Ovary (tissue), 9 donors: ENCODE data around the gene PTPRO. TPM values are rescaled to one million over a fixed set of nuclear protein-coding genes. Genes with fewer than 3 reads are reported as not detected.

Source experiments
- DNase-seq, 5 donors: peaks; one replicate each; pipeline ENCODE4 v3.0.0-alpha.2; 2019 to 2020
- H3K27ac ChIP-seq, 2 donors: fragments of 200-600 bp; one replicate each; pipeline versions ENCODE4 v1.5.1 to v1.8.0; 2019 to 2022
- H3K27me3 ChIP-seq: fragments of 200-600 bp; one replicate; pipeline ENCODE4 v1.8.0; 2022
- H3K36me3 ChIP-seq: fragments of 200-600 bp; sonication (generic); one replicate; pipeline ENCODE4 v1.5.1; 2019
- H3K4me1 ChIP-seq: one replicate; pipeline ENCODE4 v1.8.1; 2013; ENCODE audit warnings: mild to moderate bottlenecking, moderate library complexity; ENCODE audit not compliant: insufficient read depth
- H3K4me3 ChIP-seq: fragments of 200-600 bp; sonication (generic); one replicate; pipeline ENCODE4 v1.5.1; 2017
- H3K9me3 ChIP-seq, 2 donors: fragments of 200-600 bp in 1 of 2; sonication (generic) in 1 of 2; one replicate each; pipeline versions ENCODE4 v1.5.1 to v1.8.1; 2013 to 2019; ENCODE audit warnings: mild to moderate bottlenecking in 1 of 2, moderate library complexity in 1 of 2
- CTCF ChIP-seq, 3 donors: fragments of 450-650 bp in 2 of 3; fragments of 200-600 bp in 1 of 3; IDR thresholded peaks; one replicate each; pipeline versions ENCODE4 v1.5.1 to v1.8.0; 2016 to 2022; ENCODE audit warnings: antibody characterized with exemption in 3 of 3, mild to moderate bottlenecking in 1 of 3
- EP300 ChIP-seq: sonication (generic); formaldehyde crosslinking; IDR thresholded peaks from one replicate; pipeline ENCODE4 v1.6.1; 2017; ENCODE audit warnings: antibody characterized with exemption
- POLR2A ChIP-seq: fragments of 450-650 bp; IDR thresholded peaks from one replicate; pipeline ENCODE4 v1.6.1; 2017; ENCODE audit warnings: antibody characterized with exemption, mild to moderate bottlenecking, moderate library complexity
- WGBS, 3 donors: extraction: QIAGEN DNeasy Blood & Tissue Kit in 1 of 3; methylation state at CpG; one replicate each; pipeline versions ENCODE4 v1.1.5 to v1.1.7; 2013 to 2017; 5-methylcytosine and 5-hydroxymethylcytosine counted together
- intact Hi-C, 4 donors: fragments of 100-400 bp; cut with DNase I; formaldehyde crosslinking; loops; one replicate each; pipeline versions ENCODE4 v1.11.0 to v1.15.1; 2022 to 2023
- polyA plus RNA-seq, 2 donors: library from polyadenylated mRNA; stranded (reverse); fragments of 200-250 nt in 1 of 2; fragments of 350-450 nt in 1 of 2; fragmentation: Illumina TruSeq in 1 of 2; extraction: RNeasy Lipid Tissue Mini Kit (QIAGEN cat#74804) in 1 of 2; gene quantifications; one replicate each; pipeline ENCODE4 v1.2.3, GENCODE V29; 2013 to 2014
- total RNA-seq, 7 donors: library from RNA; depleted of rRNA in 2 of 7; stranded (reverse); fragments of >200 nt in 2 of 7; fragmentation: NEBNext Ultra II Directional in 3 of 7; extraction: Animal tissue kit (Norgen Biotek cat#: 25700) in 3 of 7; gene quantifications; one replicate each; pipeline versions ENCODE4 v1.1.0 to v1.2.4, GENCODE V29; 2016 to 2023
- donor health status: DM: no; HTN: no; CAD: no; lungs with moderate emphysema.
- donor health status: DM: no; HTN: no; CAD: no.
- donor health status: Bipolar disorder and iron deficiency.
- donor health status: DM: yes; HTN: yes; CAD: no.
- donor health status: DM: no; HTN: no; CAD: no.
- donor health status: DM: yes; HTN: yes; CAD: no.

The PTPRO gene
- total and polyA plus RNA-seq, 9 donors: 0.30 to 3.7 (median 0.83) TPM

- no peak overlapping the region for H3K4me3 ChIP-seq
- intact Hi-C loops: no loop called here
- H3K9me3 ChIP-seq: no peaks in the 10 kb centered on the region
- H3K27me3 ChIP-seq: no peaks in the 10 kb centered on the region
- no peak for DNase-seq
- 91 to 93% (median 92%) methylated on average over 4 of the region's 4 CpGs for WGBS, 3 donors
- TF ChIP-seq CTCF (IDR thresholded peaks at IDR 0.05): no peak
- no peak for TF ChIP-seq POLR2A
- TF ChIP-seq EP300: no peak
- no peak overlapping the region for H3K27ac ChIP-seq
- H3K36me3 ChIP-seq: no peaks in the 10 kb centered on the region
- H3K4me1 ChIP-seq: no peaks in the 10 kb centered on the region
These were observed 22.3 kb downstream of the PTPRO start for GRCh38 chr12:15344561-15344960.

- intact Hi-C loops: no loop called here
- H3K27ac ChIP-seq: no peak overlapping the region
- no peak for DNase-seq
- 60 to 75% (median 61%) methylated on average over 3 of the region's 3 CpGs for WGBS, 3 donors
- H3K27me3 ChIP-seq: no peaks in the 10 kb centered on the region
- no peaks in the 10 kb centered on the region for H3K9me3 ChIP-seq
- TF ChIP-seq POLR2A (no peak), EP300 (no peak), CTCF (IDR thresholded peaks at IDR 0.05) (no peak)
- no peaks in the 10 kb centered on the region for H3K36me3 ChIP-seq
- H3K4me3 ChIP-seq: no peak overlapping the region
- H3K4me1 ChIP-seq: peaks cover 3% of the 10 kb centered on the region
These were observed 24.2 kb downstream of the PTPRO start for GRCh38 chr12:15346488-15346887.

- Histone ChIP-seq H3K9me3 (no peaks in the 10 kb centered on the region), H3K27me3 (no peaks in the 10 kb centered on the region), H3K4me3 (no peak overlapping the region), H3K27ac (no peak overlapping the region), H3K4me1 (peaks cover 3% of the 10 kb centered on the region), H3K36me3 (no peaks in the 10 kb centered on the region)
- TF ChIP-seq CTCF (IDR thresholded peaks at IDR 0.05) (no peak), POLR2A (no peak), EP300 (no peak)
- 9 to 13% (median 9%) methylated on average over 1 of the region's 1 CpG for WGBS, 3 donors
- intact Hi-C loops: no loop called here
- no peak for DNase-seq
These were observed 28.3 kb downstream of the PTPRO start for GRCh38 chr12:15350643-15351042.

GRCh38 chr12:15355766-15356165 is 33.5 kb downstream of the PTPRO start:
- TF ChIP-seq POLR2A: no peak
- no peak for TF ChIP-seq CTCF (IDR thresholded peaks at IDR 0.05)
- no peak for TF ChIP-seq EP300
- H3K36me3 ChIP-seq: no peaks in the 10 kb centered on the region
- no peaks in the 10 kb centered on the region for H3K9me3 ChIP-seq
- no peaks in the 10 kb centered on the region for H3K4me1 ChIP-seq
- no peak overlapping the region for H3K4me3 ChIP-seq
- WGBS, 3 donors: 38 to 55% (median 39%) methylated on average over 2 of the region's 2 CpGs
- intact Hi-C loops: no loop called here
- DNase-seq: no peak
- no peaks in the 10 kb centered on the region for H3K27me3 ChIP-seq
- no peak overlapping the region for H3K27ac ChIP-seq

- no peaks in the 10 kb centered on the region for H3K36me3 ChIP-seq
- TF ChIP-seq CTCF (IDR thresholded peaks at IDR 0.05) (no peak), EP300 (no peak), POLR2A (no peak)
- 77 to 92% (median 81%) methylated on average over 3 of the region's 3 CpGs for WGBS, 3 donors
- H3K27ac ChIP-seq: no peak overlapping the region
- DNase-seq: no peak
- H3K4me3 ChIP-seq: no peak overlapping the region
- intact Hi-C loops: no loop called here
- no peaks in the 10 kb centered on the region for H3K27me3 ChIP-seq
- no peaks in the 10 kb centered on the region for H3K4me1 ChIP-seq
- H3K9me3 ChIP-seq: no peaks in the 10 kb centered on the region
These were observed 34.6 kb downstream of the PTPRO start for GRCh38 chr12:15356951-15357364.
